ENCODE measurements around the gene PLXNC1.

DNA sequence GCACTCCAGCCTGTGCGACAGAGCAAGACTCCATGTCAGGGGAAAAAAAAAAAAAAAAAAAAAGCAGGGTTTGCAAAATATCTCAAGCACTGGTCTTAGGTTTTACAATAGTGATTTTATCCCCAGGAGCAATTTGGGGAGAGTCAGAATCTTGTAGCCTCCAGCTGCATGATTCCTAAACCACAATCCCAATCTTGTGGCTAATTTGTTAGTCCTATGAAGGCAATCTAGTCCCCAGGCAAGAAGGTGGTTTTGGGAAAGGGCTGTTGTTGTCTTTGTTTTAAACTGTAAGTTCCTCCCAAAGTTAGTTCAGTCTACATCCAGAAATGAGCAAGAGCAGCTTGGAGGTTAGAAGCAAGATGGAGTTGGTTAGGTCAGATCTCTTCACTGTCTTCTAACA lies 135.7 kb downstream of the PLXNC1 start:
- TF ChIP-seq POLR2A (IDR thresholded peaks at IDR 0.05) (no peak), CTCF (IDR thresholded peaks at IDR 0.05) (no peak)
